Activated naive CD8-positive, alpha-beta T cell treated with anti-CD3 and anti-CD28 coated beads, Interleukin-2, amount 10 ng/mL, durations not matched to agents 7 days and 5 days (primary cell): ENCODE results near the gene FBRSL1. TPM values are rescaled to one million over a fixed set of nuclear protein-coding genes. Genes with fewer than 3 reads are reported as not detected.

Source experiments
- ATAC-seq: fragments of 150-1000 bp; cut with Tn5 transposase; one replicate; pipeline ENCODE4 v1.10.0; 2021; ENCODE audit warnings: low read depth, moderate library complexity
- POLR2A ChIA-PET: fragments of 350-600 bp; sonication (Branson Sonifier 250); formaldehyde crosslinking; loops from one replicate; lab custom pipeline; 2021; ENCODE audit warnings: antibody characterized with exemption; lab: Charles Lee
- DNase-seq: peaks from one replicate; pipeline ENCODE4 v3.0.0; 2021
- H3K27ac Mint-ChIP-seq: one replicate; pipeline ENCODE4 v1.8.0; 2022; ENCODE audit warnings: mild to moderate bottlenecking, mixed read lengths
- H3K27me3 Mint-ChIP-seq: one replicate; pipeline ENCODE4 v1.8.0; 2022; ENCODE audit warnings: mild to moderate bottlenecking, moderate library complexity, mixed read lengths
- H3K36me3 Mint-ChIP-seq: one replicate; pipeline ENCODE4 v1.8.0; 2021; ENCODE audit warnings: mild to moderate bottlenecking, mixed read lengths
- H3K4me1 Mint-ChIP-seq: one replicate; pipeline ENCODE4 v1.8.0; 2021; ENCODE audit warnings: mixed read lengths
- H3K4me3 Mint-ChIP-seq: one replicate; pipeline ENCODE4 v1.8.0; 2022; ENCODE audit warnings: mild to moderate bottlenecking, moderate library complexity, mixed read lengths
- H3K9me3 Mint-ChIP-seq: one replicate; pipeline ENCODE4 v1.8.0; 2021; ENCODE audit warnings: mixed read lengths
- total RNA-seq, 2 experiments: library from RNA; stranded (reverse); gene quantifications; one replicate each; pipeline ENCODE4 v1.2.3, GENCODE V29; 2021

The FBRSL1 gene
- total RNA-seq, 2 experiments from 2014 or later = 67.1 to 67.2 TPM

GRCh38 chr12:132539016-132539773, 49.2 kb downstream of the FBRSL1 start:
- H3K4me1 Mint-ChIP-seq = peaks cover 7% of the 10 kb centered on the region
- ATAC-seq (no peak), DNase-seq (no peak)
- H3K27ac Mint-ChIP-seq = no peak overlapping the region
- POLR2A ChIA-PET = no interaction called here
- peaks cover 13% of the 10 kb centered on the region for H3K9me3 Mint-ChIP-seq
- H3K27me3 Mint-ChIP-seq = no peaks in the 10 kb centered on the region
- no peak overlapping the region for H3K4me3 Mint-ChIP-seq
- H3K36me3 Mint-ChIP-seq = peaks cover 3% of the 10 kb centered on the region

DNA sequence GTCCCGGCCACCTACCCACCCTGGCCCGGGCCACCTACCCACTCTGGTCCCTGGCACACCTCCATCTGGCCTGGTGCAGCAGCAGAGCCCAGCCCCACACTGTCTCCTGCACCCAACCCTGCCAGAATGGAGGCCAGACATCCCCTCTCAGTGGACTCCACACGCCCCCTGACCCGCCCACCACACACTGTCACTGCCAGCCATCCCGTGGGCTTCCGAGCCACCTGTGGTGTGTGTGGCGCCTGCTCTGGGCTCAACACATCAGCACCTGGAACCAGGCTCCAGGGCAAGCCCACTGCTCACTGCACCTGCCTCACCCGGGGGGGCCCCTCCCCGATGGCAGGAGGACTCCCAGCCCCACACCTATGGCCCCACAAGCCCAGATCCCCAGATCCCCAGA, 50.5 kb downstream of the FBRSL1 start:
- POLR2A ChIA-PET = no interaction called here
- DNase-seq (no peak), ATAC-seq (no peak)
- H3K4me1 Mint-ChIP-seq = peaks cover 11% of the 10 kb centered on the region
- no peaks in the 10 kb centered on the region for H3K27me3 Mint-ChIP-seq
- no peak overlapping the region for H3K27ac Mint-ChIP-seq
- peaks cover 10% of the 10 kb centered on the region for H3K9me3 Mint-ChIP-seq
- no peak overlapping the region for H3K4me3 Mint-ChIP-seq
- H3K36me3 Mint-ChIP-seq = peaks cover 4% of the 10 kb centered on the region

DNA sequence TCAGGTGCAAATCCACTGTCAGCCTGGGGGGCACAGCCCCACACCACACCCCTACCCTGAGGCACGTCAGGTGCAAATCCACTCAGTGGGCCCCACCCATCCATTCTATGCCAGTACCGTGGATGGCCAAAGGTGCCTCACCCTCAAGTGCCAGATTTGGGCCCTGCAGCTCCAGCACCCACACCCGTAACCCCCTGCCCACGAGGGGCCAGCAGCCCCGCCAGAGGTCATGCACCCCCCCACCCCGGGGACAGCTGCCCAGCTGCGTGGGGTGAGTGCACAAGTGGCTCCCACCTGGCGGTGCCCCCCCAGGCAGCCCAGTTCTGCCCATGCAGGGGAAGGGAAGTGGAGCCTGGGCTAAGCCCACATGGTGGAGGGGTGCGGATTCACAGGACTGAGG, 51.2 kb downstream of the FBRSL1 start:
- H3K4me1 Mint-ChIP-seq = peaks cover 11% of the 10 kb centered on the region
- no peak overlapping the region for H3K4me3 Mint-ChIP-seq
- no peak for DNase-seq
- no peak overlapping the region for H3K27ac Mint-ChIP-seq
- peaks cover 4% of the 10 kb centered on the region for H3K9me3 Mint-ChIP-seq
- H3K27me3 Mint-ChIP-seq = no peaks in the 10 kb centered on the region
- POLR2A ChIA-PET = no interaction called here
- ATAC-seq = no peak
- peaks cover 4% of the 10 kb centered on the region for H3K36me3 Mint-ChIP-seq

DNA sequence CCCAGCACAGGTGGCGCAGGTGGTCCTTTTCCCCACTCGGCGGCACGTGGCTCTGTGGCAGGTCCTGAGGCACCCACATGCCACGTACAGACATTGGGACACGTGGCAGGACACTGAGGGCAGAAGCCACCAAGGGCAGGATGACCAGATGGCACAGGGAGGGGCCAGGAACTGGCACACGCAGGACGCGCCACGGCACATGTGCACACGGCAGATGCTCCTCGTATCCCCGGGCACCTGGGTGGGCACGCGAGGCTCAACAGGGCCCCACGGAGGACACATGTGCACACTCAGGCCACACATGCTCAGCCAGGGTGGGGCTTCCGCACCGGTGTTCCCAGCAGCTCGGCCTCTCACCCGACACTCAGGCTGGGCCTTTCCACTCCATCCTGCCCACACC, 52.0 kb downstream of the FBRSL1 start:
- H3K4me1 Mint-ChIP-seq = peaks cover 10% of the 10 kb centered on the region
- no peak overlapping the region for H3K4me3 Mint-ChIP-seq
- peaks cover 4% of the 10 kb centered on the region for H3K36me3 Mint-ChIP-seq
- no peak for DNase-seq
- H3K27me3 Mint-ChIP-seq = no peaks in the 10 kb centered on the region
- POLR2A ChIA-PET = no interaction called here
- H3K27ac Mint-ChIP-seq = no peak overlapping the region
- no peaks in the 10 kb centered on the region for H3K9me3 Mint-ChIP-seq
- no peak for ATAC-seq

DNA sequence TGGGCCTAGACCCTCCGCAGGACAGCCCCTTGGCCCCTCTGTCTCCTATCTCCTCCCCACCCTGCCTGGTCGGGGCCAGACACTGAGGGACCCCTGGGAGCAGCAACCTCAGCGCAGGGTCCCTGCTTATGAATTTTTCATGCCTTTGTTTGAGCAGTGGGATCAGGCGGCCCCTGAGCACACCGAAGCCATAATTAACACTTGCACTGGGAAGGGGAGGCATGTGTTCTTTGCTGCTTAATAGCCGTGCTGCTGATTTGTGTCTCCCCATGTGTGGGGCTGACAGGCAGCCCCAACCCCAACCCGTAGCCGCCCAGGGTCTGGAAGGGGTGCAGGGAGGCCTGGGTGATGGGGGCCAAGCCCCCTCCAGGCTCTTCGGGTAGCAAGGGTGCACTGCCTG, 52.7 kb downstream of the FBRSL1 start:
- Mint-ChIP-seq H3K4me3 (no peak overlapping the region), H3K9me3 (no peaks in the 10 kb centered on the region), H3K27ac (peak overlapping the region; percentile 77), H3K27me3 (no peaks in the 10 kb centered on the region), H3K36me3 (peaks cover 4% of the 10 kb centered on the region), H3K4me1 (peaks cover 10% of the 10 kb centered on the region)
- ATAC-seq (no peak), DNase-seq (no peak)
- POLR2A ChIA-PET = no interaction called here

GRCh38 chr12:132543298-132544079, 53.5 kb downstream of the FBRSL1 start:
- DNase-seq (peak; percentile 51), ATAC-seq (peak; percentile 80)
- H3K27me3 Mint-ChIP-seq = no peaks in the 10 kb centered on the region
- H3K9me3 Mint-ChIP-seq = no peaks in the 10 kb centered on the region
- H3K36me3 Mint-ChIP-seq = peaks cover 4% of the 10 kb centered on the region
- POLR2A ChIA-PET = interaction anchor here (0.6 kb wide), 1 partner anchor 15 kb away, joined by 3 read pairs; no protein-coding TSS in a partner anchor
- no peak overlapping the region for H3K4me3 Mint-ChIP-seq
- H3K4me1 Mint-ChIP-seq = peaks cover 10% of the 10 kb centered on the region
- peak overlapping the region; percentile 77 for H3K27ac Mint-ChIP-seq

DNA sequence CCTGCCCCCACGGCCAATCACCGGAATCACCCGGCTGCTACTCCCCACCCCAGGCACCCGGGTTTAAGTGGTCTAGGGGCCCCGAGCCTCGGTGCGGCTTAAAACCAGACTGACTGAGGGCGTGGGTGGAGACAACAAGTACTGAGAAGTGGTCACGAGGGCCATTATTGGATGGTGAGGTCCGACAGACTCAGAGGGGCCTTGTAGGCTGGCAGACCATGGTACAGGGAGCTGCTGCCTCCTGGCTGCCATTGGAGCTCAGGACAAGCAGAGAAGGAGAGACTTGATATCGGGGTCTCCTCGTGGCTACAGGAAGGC, 54.1 kb downstream of the FBRSL1 start:
- Mint-ChIP-seq H3K9me3 (no peaks in the 10 kb centered on the region), H3K4me1 (peaks cover 10% of the 10 kb centered on the region), H3K36me3 (peaks cover 4% of the 10 kb centered on the region), H3K27me3 (no peaks in the 10 kb centered on the region), H3K27ac (peak overlapping the region; percentile 8), H3K4me3 (no peak overlapping the region)
- DNase-seq (no peak), ATAC-seq (no peak)
- POLR2A ChIA-PET = interaction anchor here (0.6 kb wide), 1 partner anchor 14 kb away, joined by 3 read pairs; no protein-coding TSS in a partner anchor

GRCh38 chr12:132544498-132544897, 54.5 kb downstream of the FBRSL1 start:
- Mint-ChIP-seq H3K36me3 (peaks cover 4% of the 10 kb centered on the region), H3K27ac (peak overlapping the region; percentile 8), H3K27me3 (no peaks in the 10 kb centered on the region), H3K4me3 (no peak overlapping the region), H3K9me3 (no peaks in the 10 kb centered on the region), H3K4me1 (peaks cover 10% of the 10 kb centered on the region)
- ATAC-seq = no peak
- POLR2A ChIA-PET = interaction anchor here (0.6 kb wide), 1 partner anchor 339 kb away, joined by 3 read pairs; no protein-coding TSS in a partner anchor
- no peak for DNase-seq

DNA sequence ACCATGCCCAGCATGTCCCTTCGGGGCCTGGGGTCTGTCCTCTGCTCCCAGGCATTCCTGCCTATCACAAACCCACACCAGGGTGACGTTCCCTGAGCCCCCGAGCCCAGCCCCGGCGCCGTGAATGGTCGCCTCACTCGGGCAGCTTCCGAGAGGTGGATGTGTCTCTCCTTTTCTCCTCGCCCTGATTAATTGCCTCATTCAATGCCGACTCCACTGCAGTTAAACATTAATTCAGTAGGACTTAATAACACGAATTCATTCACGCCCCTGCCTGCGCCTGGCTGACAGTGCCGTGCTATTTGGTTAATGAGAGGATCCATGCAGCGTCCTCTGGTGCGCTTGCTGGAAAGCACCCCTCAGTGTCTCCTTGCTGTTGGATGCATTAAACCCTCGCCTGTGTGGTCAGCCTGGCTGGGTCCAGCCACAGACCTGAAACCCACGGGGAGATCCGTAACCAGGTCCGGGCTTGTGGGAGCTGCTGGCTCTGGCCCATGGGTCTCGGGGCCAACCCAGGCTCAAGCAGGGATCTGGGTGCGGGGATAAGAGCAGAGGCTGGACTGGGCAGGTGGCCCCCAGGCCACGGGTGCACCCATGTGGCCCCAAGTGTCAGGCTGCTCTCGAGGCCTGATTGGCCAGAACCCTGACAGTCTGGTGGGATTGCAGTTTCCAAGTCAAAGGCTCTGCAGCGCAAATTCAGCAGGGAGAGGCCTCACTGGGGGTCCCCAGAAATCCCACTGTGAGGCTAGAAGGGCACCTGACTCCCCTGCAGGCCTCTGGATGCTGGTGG, 55.4 kb downstream of the FBRSL1 start:
- no peak for DNase-seq
- Mint-ChIP-seq H3K27ac (no peak overlapping the region), H3K4me1 (peaks cover 10% of the 10 kb centered on the region), H3K36me3 (peaks cover 4% of the 10 kb centered on the region), H3K27me3 (no peaks in the 10 kb centered on the region), H3K9me3 (no peaks in the 10 kb centered on the region), H3K4me3 (no peak overlapping the region)
- no peak for ATAC-seq
- POLR2A ChIA-PET = no interaction called here

GRCh38 chr12:132545955-132546354, 56.0 kb downstream of the FBRSL1 start:
- Mint-ChIP-seq H3K27ac (no peak overlapping the region), H3K4me3 (no peak overlapping the region), H3K4me1 (peaks cover 10% of the 10 kb centered on the region), H3K9me3 (no peaks in the 10 kb centered on the region), H3K27me3 (no peaks in the 10 kb centered on the region), H3K36me3 (peaks cover 4% of the 10 kb centered on the region)
- no peak for ATAC-seq
- DNase-seq = no peak
- POLR2A ChIA-PET = no interaction called here

DNA sequence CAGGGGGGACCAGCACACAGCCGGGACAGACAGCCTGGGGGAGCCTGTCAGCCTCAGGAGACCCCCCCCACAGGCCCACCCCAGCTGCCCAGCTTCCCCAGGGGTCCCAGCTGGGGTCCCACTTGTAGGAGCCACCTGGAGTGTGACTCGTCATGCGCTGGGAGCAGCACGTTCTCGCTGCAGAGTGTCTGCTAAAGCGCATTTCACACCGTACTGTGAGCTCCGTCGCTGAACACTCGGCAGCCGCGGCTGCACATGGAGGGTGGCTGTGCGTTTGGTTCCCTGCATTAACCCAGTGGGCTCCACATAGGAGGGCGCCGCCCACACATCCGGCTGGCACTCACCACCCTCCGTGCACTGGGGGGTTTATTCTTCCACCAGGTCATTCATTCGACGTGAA, 56.7 kb downstream of the FBRSL1 start:
- H3K36me3 Mint-ChIP-seq = peaks cover 4% of the 10 kb centered on the region

GRCh38 chr12:132547205-132547740, 57.3 kb downstream of the FBRSL1 start:
- H3K27me3 Mint-ChIP-seq = no peaks in the 10 kb centered on the region
- ATAC-seq (no peak), DNase-seq (no peak)
- no peak overlapping the region for H3K27ac Mint-ChIP-seq
- H3K36me3 Mint-ChIP-seq = peaks cover 4% of the 10 kb centered on the region
- H3K4me3 Mint-ChIP-seq = no peak overlapping the region
- POLR2A ChIA-PET = no interaction called here
- peaks cover 10% of the 10 kb centered on the region for H3K4me1 Mint-ChIP-seq
- no peaks in the 10 kb centered on the region for H3K9me3 Mint-ChIP-seq

More for the DNA sequence above, 56.7 kb downstream of the FBRSL1 start:
- Mint-ChIP-seq H3K27ac (no peak overlapping the region), H3K27me3 (no peaks in the 10 kb centered on the region), H3K4me3 (no peak overlapping the region), H3K9me3 (no peaks in the 10 kb centered on the region), H3K4me1 (peaks cover 10% of the 10 kb centered on the region)
- ATAC-seq (no peak), DNase-seq (no peak)
- POLR2A ChIA-PET = no interaction called here

DNA sequence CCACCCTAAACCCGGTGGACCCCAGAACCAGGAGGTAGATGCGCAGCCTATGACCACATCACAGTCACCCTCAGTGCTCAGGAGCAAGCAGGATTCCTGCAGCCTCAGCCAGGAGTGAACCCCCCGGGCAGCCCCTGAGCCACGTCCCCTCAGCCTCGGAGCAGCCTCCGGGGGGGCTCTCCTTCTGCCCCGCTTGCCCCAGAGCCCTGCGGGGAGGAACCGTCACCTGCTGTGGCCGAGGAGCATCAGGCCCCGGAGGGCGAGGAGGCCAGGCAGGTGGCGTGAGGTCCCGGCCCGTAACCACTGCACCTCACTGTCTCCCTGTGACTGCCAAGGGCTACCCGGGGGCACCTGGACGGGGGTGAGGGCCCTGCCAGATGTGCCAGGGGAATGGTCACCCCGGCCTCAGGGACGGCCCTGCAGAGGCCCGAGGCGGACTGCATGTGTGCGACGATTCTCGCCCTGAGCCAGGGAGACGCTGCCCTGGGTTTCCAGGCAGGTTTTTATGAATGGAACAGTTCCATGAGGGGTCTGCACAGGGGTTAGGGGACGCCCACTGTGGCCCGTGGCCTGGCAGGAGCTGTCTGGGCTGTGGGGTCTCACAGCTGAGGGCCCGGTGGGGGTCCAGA, 58.6 kb downstream of the FBRSL1 start:
- no peak overlapping the region for H3K27ac Mint-ChIP-seq
- no peaks in the 10 kb centered on the region for H3K27me3 Mint-ChIP-seq
- no peak for DNase-seq
- H3K4me3 Mint-ChIP-seq = no peak overlapping the region
- H3K4me1 Mint-ChIP-seq = peaks cover 7% of the 10 kb centered on the region
- no peaks in the 10 kb centered on the region for H3K9me3 Mint-ChIP-seq
- peaks cover 4% of the 10 kb centered on the region for H3K36me3 Mint-ChIP-seq
- POLR2A ChIA-PET = no interaction called here
- no peak for ATAC-seq
